ENCODE results near the gene SNX25.

DNA sequence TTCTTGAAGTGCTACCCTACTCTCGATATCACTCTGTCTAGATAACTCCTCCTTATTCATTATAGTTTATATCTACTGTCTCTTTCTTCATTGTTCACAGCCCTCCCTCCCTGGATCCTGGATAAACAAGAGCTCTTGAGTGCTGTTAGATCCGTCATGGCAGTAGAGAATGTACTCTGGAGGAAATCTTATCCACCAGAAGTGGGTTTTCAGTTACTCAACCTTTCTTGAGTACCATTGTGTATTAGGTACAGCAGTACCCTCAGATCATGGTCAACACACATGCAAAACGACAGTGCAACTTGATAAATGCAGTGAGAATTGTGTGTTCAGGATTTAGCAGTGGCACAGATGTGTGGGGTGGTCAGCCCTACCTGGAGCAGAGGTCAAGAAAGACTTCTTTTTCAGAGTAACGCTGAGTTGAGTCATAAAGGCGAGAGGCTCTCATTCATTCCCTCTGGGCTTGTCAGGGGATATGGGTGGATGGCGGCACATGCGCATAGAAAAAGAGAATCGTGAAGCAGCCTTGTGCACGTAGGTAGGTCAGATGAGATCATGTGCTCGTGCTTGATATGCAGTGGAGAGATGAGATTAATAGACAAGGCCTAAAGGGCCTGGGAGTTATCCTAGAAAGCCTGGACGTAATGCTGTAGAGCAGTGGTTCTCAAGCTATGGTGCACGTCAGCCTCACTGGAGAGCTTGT lies 89.5 kb downstream of the SNX25 start:
- TF ChIP-seq, protein P1, sequence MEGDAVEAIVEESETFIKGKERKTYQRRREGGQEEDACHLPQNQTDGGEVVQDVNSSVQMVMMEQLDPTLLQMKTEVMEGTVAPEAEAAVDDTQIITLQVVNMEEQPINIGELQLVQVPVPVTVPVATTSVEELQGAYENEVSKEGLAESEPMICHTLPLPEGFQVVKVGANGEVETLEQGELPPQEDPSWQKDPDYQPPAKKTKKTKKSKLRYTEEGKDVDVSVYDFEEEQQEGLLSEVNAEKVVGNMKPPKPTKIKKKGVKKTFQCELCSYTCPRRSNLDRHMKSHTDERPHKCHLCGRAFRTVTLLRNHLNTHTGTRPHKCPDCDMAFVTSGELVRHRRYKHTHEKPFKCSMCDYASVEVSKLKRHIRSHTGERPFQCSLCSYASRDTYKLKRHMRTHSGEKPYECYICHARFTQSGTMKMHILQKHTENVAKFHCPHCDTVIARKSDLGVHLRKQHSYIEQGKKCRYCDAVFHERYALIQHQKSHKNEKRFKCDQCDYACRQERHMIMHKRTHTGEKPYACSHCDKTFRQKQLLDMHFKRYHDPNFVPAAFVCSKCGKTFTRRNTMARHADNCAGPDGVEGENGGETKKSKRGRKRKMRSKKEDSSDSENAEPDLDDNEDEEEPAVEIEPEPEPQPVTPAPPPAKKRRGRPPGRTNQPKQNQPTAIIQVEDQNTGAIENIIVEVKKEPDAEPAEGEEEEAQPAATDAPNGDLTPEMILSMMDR (IDR thresholded peaks at IDR 0.05): no peak
- no peak for TF ChIP-seq POLR2A (IDR thresholded peaks at IDR 0.05)
